DMS 273 treated with DMSO at 0.1 percent for 48 hours (cell line): ENCODE measurements around the gene PPARG.

Source experiments
- DNase-seq: peaks from one replicate; lab custom pipeline; 2025; lab: John Stamatoyannopoulos, UW

Gene PPARG

DNA sequence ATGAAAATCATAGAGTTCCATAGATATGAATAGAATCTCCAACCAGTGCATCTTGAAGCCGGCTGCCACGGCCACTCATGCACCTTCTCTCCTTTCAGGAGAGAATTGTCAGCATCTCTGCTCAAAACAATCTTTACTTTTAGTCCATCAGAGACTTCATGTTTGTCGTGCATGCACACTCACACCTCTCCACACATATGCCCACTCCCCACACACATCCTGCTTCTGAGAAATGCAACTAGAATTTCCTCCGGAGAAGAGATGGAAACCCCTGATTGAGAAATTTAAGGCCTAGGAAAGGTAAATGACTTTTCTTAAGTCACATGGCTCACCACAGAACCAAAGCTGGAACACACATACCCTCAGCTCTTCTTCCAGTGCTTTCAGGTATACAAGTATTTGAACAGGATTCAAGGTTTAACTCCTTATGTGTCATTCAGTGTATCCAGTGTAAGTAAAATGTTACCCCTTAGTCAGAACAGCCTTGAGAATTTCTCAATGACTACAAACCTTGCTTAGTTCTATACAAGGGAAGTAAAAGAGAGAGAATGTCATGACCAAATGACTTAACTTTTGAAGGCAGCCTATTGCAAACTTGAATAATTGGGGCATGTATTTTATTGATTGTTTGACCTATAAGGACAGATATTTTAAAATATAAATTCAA lies 126.3 kb downstream of the PPARG start:
- DNase-seq = no peak

DNA sequence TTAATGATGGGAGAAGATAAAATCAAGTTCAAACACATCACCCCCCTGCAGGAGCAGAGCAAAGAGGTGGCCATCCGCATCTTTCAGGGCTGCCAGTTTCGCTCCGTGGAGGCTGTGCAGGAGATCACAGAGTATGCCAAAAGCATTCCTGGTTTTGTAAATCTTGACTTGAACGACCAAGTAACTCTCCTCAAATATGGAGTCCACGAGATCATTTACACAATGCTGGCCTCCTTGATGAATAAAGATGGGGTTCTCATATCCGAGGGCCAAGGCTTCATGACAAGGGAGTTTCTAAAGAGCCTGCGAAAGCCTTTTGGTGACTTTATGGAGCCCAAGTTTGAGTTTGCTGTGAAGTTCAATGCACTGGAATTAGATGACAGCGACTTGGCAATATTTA lies 127.9 kb downstream of the PPARG start:
- no peak for DNase-seq

- no peak for DNase-seq
Observed at GRCh38 chr3:12420393-12420792, 131.5 kb downstream of the PPARG start.

DNA sequence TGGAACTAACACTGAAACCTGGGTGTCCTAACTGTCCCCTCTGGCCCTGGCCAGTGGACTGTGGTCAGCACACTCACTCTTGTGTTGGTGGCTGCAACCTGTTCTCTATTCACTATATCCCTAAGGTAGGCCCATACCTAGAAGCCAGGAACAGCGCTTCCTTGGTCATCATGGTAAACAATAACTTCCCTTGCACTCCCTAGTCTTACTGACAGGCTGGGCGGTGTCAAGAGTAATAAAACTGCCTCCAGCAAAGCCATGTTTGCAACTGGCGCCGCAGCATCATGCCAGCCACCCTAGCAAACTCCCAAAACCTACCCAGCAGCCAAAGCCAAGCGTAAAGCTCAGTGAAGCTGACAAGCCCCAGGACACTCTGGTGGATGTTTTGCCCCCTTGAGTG lies 132.3 kb downstream of the PPARG start:
- DNase-seq = no peak

- DNase-seq = no peak
Observed at GRCh38 chr3:12423131-12423530, 134.3 kb downstream of the PPARG start.

- DNase-seq = no peak
Observed at GRCh38 chr3:12423918-12424630, 135.2 kb downstream of the PPARG start.

DNA sequence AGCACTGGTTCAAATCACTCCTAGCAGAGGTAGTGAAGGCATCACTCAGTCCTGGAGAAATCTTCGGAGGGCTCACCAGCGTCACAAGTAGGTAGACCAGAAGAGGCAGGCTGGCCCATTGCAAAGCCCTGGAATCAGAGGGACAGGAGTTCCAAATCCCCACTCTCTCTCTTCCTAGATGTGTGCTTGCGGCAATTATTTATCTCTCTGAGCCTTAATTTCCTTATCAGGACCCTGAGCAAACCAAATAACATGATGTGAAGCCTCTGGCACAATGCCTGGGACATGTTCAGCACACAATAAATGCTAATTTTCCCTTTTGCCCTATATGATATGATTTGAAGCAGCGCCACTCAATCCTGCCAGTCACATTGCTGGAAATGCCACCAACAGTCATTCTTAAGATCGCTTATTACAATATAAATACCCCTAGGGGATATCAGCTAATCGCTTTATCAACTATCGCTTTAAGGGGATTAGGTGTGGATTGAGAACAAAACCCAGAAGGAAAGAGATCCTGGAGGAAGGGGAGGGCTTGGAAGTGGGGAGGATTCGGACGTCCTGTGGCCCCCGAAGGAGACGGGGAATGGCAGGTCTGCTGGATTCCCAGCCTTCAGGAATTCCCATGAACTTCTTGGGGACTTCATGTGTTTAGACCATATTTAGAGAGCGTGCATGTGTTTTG lies 135.9 kb downstream of the PPARG start:
- no peak for DNase-seq

- DNase-seq = no peak
Observed at GRCh38 chr3:12425850-12426579, 137.1 kb downstream of the PPARG start.

DNA sequence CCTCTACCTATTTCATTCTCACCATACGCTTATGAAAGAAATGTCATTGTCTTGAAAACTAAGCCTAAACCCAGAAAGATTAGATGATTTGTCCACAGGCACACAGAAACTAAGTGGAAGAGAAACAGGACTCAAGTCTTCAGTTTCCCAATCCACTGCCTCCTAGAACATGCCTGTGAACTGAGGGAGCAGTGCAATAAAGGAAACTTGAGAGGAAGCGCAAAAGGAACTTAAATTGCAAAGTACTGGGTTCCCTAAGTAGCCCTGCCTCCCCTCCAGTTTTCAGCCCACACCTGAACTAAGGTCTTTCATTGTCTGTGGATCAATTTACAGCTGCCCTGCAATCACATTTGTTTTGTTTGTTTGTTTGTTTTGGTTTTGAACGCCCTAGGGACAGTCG lies 138.7 kb downstream of the PPARG start:
- DNase-seq = no peak

- no peak for DNase-seq
Observed at GRCh38 chr3:12428126-12428525, 139.3 kb downstream of the PPARG start.

DNA sequence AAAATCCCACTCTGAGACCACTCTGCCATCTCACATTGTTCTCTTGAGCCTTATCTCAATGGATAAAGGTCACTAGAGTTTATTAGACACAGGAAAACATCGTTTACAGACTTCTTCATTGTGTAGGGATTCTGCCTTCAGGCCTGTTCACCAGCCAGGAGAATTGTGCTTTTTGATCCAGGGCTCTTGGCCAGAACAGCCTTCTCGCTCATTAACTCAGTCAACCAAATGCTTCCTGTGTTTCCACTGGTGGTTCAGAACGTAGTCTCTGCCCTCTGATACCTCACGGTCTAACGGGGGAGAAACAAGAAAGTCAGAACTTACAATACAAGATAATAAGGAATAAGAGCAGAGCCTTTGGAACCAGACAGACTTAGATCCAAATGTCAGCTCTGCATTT lies 141.2 kb downstream of the PPARG start:
- DNase-seq = no peak

GRCh38 chr3:12433823-12434222 lies 145.0 kb downstream of the PPARG start:
- no peak for DNase-seq

DNA sequence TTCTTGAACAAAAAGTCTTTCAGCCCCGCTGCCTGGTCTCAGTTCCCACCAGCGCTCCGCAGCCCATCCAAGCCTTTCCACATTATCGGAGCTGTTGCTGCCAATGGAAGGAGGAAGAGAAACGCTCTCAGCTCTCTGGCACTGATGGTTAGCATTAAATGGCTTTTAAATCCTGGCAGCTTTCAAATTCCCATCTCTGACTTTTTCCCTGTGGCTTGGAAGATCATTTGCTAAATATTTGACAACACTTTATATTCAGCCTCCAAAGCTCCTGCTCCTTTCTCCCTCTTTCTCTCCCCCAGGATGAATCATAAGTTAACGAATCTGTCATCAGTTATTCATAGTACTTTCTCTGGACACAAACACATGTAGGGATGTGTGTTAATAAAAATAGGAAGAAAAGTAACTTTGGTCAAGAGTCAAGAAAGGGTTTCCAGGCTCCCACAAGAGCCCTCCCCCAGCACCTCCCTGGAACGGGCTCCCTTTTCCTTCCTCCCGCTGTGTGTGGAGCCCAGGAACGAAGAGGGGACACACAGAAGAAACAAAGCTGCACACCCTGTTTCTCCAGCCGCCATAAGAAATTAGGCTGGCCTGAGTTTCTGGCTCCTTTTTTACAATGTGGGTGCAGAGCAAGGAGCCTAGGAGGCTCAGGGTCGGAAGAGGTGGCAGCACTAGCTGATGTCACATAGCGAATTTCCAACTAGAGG lies 147.8 kb downstream of the PPARG start:
- no peak for DNase-seq

DNA sequence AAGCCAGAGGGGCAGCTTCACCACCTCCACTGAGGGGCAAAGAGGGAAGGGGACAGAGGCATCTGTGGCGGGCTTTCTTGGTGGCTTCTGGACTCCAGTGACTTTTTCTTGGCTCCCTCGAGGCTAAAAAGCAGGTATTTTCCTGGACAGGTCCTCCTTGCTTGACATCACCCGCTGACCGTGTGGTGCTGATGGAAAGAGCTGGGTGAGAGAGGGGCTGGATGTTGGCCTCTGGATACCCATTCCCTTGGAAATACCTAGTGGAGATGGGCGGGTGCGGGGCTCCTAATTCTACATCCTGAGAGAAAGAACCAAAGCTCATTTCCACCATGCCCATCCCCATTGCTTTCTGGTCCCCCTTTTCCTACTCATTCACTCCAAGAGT lies 148.3 kb downstream of the PPARG start:
- no peak for DNase-seq

DNA sequence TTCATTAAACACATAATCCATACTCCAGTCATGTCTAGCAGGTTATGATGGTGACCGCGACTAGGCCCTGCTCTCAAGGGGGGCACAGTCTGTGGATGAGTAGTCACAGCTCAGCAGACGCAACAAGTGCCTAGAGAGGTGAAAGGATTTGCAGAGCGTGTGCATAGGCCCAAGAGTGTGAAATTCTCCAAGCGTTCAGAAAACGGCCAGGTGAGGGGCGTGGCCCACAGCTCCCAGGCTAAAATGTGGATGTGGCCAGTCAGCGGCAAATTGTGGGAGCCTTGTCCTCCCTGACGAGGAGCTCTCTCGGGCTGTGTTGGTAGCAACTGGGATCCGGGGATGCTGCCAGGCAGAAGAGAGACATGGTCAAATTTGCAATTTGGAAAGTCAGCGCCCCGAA lies 149.0 kb downstream of the PPARG start:
- no peak for DNase-seq

DNA sequence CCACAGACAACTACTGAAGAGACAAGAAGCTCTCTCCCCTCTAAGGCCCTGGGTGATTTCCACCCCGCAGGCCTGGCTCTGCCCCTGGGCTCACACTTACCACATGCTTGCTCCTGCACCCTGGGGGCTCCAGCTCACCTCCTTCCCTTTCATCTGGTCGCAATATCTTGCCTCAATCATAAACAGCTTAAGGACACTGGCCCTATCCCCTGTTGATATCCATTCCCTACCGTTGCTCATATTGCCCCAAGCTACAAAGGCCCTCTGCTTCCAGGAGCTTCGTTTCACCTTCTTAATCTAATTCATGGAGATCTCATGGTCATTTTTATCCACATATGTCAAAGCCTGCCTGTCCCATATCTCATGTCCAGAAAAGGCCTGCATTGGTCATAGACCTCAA lies 149.4 kb downstream of the PPARG start:
- no peak for DNase-seq

DNA sequence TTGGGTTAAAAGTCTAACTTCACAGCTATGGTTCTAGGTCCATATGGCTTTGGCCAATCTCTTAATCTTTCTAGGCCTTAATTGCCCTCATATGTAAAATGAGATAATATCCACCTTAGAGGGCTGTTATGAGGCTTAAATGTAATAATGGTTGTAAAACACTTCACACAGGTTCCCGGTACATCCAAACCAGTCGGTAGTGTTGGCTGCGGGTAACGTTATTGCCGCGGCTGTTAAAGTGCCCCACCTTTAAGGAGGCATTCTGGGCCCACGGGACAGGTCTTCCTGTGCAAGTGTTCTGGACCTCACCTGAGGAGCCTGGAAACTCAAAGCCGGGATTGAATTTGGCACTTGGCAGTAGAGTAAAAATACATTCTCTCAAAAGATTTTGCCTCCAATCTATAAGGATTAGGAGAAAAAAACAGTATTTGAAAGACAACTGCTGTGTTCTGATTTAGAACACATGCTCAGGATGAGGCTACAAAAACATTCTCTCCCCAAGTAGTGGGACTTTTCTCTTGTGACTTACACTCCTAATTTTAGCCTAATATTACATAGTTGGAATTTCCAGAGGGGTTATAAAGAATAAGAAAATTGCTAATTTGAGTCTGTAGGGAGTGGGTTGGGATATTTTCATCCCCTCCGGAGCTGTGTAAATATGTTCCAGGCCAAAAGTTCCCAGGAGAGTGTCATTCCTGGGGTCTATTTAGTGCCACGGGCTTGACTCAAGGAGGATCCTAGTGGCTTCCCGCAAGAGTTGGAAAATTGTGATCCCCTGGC lies 150.5 kb downstream of the PPARG start:
- no peak for DNase-seq

GRCh38 chr3:12440927-12441714 lies 152.3 kb downstream of the PPARG start:
- DNase-seq = no peak

DNA sequence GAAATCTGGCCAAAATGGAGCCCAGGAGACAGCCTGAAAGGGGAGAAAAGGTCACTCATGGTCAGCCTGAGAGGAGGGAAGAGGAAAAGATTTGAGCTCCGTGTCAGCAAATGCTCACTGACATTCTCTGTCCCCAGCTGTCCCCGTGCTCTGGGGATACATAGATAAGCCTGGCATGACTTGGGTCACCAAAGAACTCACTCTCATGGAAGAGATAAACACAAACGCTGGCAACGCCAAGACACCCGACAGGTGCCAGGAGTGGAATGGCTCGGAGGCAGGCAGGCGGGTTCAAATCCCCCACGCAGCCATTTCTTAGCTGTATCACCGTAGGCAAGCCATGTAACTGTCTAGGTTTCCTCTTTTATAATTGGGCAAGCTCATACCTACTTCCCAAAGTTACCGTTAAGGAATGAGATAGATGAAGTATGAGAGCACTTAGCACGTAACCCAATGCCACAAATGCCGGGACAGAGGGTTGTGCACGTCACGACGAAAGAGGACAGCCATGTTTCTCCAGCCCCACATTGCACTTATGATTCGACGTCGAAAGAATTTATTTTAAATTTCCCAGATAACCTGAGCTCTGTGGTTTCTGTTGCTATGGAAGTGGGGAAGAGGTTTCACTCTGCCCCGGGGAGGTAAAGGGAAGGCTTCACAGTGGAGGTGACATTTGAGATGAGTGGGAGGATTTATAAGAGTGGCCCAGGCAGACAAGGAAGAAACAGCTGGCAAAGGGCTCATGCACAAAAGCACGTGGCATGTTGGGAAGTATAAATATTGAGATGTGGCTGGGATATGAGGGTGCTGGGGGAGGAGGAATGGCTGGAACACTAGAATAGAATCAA lies 154.0 kb downstream of the PPARG start:
- DNase-seq = no peak
